ENCODE measurements around the gene ANKRD55. TPM values are rescaled to one million over a fixed set of nuclear protein-coding genes. Genes with fewer than 3 reads are reported as not detected.
A peak's percentile ranks its signal among the peaks of the same experiment; 100 is the strongest.

ANKRD55 gene
- total RNA-seq, 1 experiment from 2014 or later: not detected

- intact Hi-C loops (cut with micrococcal nuclease): loop anchor here (5.0 to 10.0 kb wide), 2 partner anchors 202 to 545 kb away; partner anchors contain the start of gene MAP3K1
- TF ChIP-seq EZH2 (IDR thresholded peaks at IDR 0.05; ENCODE audit: low read length, unreplicated experiment) (no peak), EZH2phosphoT487 (IDR thresholded peaks at IDR 0.05; ENCODE audit: borderline replicate concordance, low read length) (no peak), CTCF (conservative IDR thresholded peaks at IDR 0.05; ENCODE audit: low read depth, low read length) (no peak)
- DNase-seq (no peak), ATAC-seq (no peak)
- Histone ChIP-seq H2AFZ (ENCODE audit: low read length) (no peak overlapping the region), H3K4me2 (ENCODE audit: low read length) (no peak overlapping the region), H3K9me2 (replicated peaks; ENCODE audit: low read length) (no peaks in the 10 kb centered on the region), H3K4me3 (ENCODE audit: low read length) (no peak overlapping the region), H3K79me2 (ENCODE audit: low read length) (no peaks in the 10 kb centered on the region), H3K27ac (ENCODE audit: low read length) (no peak overlapping the region), H3K9me3 (ENCODE audit: low read length) (no peaks in the 10 kb centered on the region), H3K4me1 (ENCODE audit: insufficient read depth, low read length) (peaks cover 4% of the 10 kb centered on the region; the same call in 1 of the 2 replicates), H3K27me3 (ENCODE audit: low read length) (no peaks in the 10 kb centered on the region), H3F3A (ENCODE audit: low read length, unreplicated experiment) (no peaks in the 10 kb centered on the region), H4K20me1 (ENCODE audit: low read length) (no peaks in the 10 kb centered on the region), H3K36me3 (ENCODE audit: low read depth, low read length) (no peaks in the 10 kb centered on the region), H3K9ac (ENCODE audit: low read length) (no peak overlapping the region)
- BruUV-seq (replicated peaks): no TSS peak
- CTCF ChIA-PET: no interaction called here
- POLR2A ChIA-PET (ENCODE audit: unreplicated experiment): no interaction called here
Observed at GRCh38 chr5:56272765-56273164, 39.6 kb upstream of the ANKRD55 start.

- TF ChIP-seq CTCF (conservative IDR thresholded peaks at IDR 0.05; ENCODE audit: low read depth, low read length) (peak; percentile 84), EZH2 (IDR thresholded peaks at IDR 0.05; ENCODE audit: low read length, unreplicated experiment) (no peak), EZH2phosphoT487 (IDR thresholded peaks at IDR 0.05; ENCODE audit: borderline replicate concordance, low read length) (no peak)
- CTCF ChIA-PET: interaction anchor here (0.9 to 2.2 kb wide), 3 partner anchors 53 to 867 kb away, joined by 5 to 36 read pairs (median 7); no protein-coding TSS in a partner anchor
- intact Hi-C loops (cut with micrococcal nuclease): loop anchor here (1.0 to 10.0 kb wide), 5 partner anchors 123 to 1006 kb away; partner anchors contain the start of gene MAP3K1
- H3K4me3 ChIP-seq (ENCODE audit: low read length): no peak overlapping the region
- no peaks in the 10 kb centered on the region for H3K79me2 ChIP-seq (ENCODE audit: low read length)
- peaks cover 4% of the 10 kb centered on the region; the same call in 1 of the 2 replicates for H3K4me1 ChIP-seq (ENCODE audit: insufficient read depth, low read length)
- H3K9me2 ChIP-seq (replicated peaks; ENCODE audit: low read length): no peaks in the 10 kb centered on the region
- H3K9me3 ChIP-seq (ENCODE audit: low read length): no peaks in the 10 kb centered on the region
- no peaks in the 10 kb centered on the region for H4K20me1 ChIP-seq (ENCODE audit: low read length)
- POLR2A ChIA-PET (ENCODE audit: unreplicated experiment): no interaction called here
- H3K27me3 ChIP-seq (ENCODE audit: low read length): no peaks in the 10 kb centered on the region
- H3F3A ChIP-seq (ENCODE audit: low read length, unreplicated experiment): no peaks in the 10 kb centered on the region
- BruUV-seq (replicated peaks): no TSS peak
- H3K27ac ChIP-seq (ENCODE audit: low read length): no peak overlapping the region
- ATAC-seq (peak; percentile 96), DNase-seq (peak; percentile 77)
- no peak overlapping the region; the same call in 1 of the 2 replicates for H2AFZ ChIP-seq (ENCODE audit: low read length)
- H3K36me3 ChIP-seq (ENCODE audit: low read depth, low read length): no peaks in the 10 kb centered on the region
- no peak overlapping the region for H3K9ac ChIP-seq (ENCODE audit: low read length)
- no peak overlapping the region for H3K4me2 ChIP-seq (ENCODE audit: low read length)
Observed at GRCh38 chr5:56270568-56271392, 37.6 kb upstream of the ANKRD55 start.
